DOHH2 (cell line): ENCODE data around the gene ITGB7.

ENCODE experiments used
- H3F3A ChIP-seq: fragments of 200-600 bp; sonication (generic), shearing (Covaris generic); 2 replicates; pipeline ENCODE4 v1.6.0; 2016; ENCODE audit warnings: antibody characterized with exemption, mild to moderate bottlenecking; ENCODE audit not compliant: control insufficient read depth, insufficient read depth
- H3K27ac ChIP-seq: fragments of 200-600 bp; sonication (generic); 2 replicates; pipeline ENCODE4 v1.5.1; 2014; ENCODE audit warnings: low read depth, mild to moderate bottlenecking, low read length, moderate library complexity
- H3K27me3 ChIP-seq: fragments of 200-600 bp; sonication (generic); 2 replicates; pipeline ENCODE4 v1.6.1; 2014; ENCODE audit warnings: mild to moderate bottlenecking, low read length, mixed read lengths; ENCODE audit not compliant: control insufficient read depth
- H3K36me3 ChIP-seq: fragments of 200-600 bp; sonication (generic); 2 replicates; pipeline ENCODE4 v1.6.1; 2014; ENCODE audit warnings: mild to moderate bottlenecking, low read length, moderate library complexity, mixed read lengths; ENCODE audit not compliant: control insufficient read depth
- H3K4me1 ChIP-seq: fragments of 200-600 bp; sonication (generic); 2 replicates; pipeline ENCODE4 v1.6.1; 2014; ENCODE audit warnings: mild to moderate bottlenecking, low read length, mixed read lengths; ENCODE audit not compliant: control insufficient read depth
- H3K4me2 ChIP-seq: fragments of 200-600 bp; sonication (generic); 2 replicates; pipeline ENCODE4 v1.6.0; 2014; ENCODE audit warnings: mild to moderate bottlenecking, low read length, moderate library complexity
- H3K4me3 ChIP-seq: fragments of 200-600 bp; sonication (generic); 2 replicates; pipeline ENCODE4 v1.5.1; 2014; ENCODE audit warnings: mild to moderate bottlenecking, low read length, mixed read lengths
- H3K79me2 ChIP-seq: fragments of 200-600 bp; sonication (generic); 2 replicates; pipeline ENCODE4 v1.6.1; 2014; ENCODE audit warnings: mild to moderate bottlenecking, low read length, mixed read lengths; ENCODE audit not compliant: control insufficient read depth
- H3K9me2 ChIP-seq: fragments of 200-600 bp; sonication (generic); replicated peaks from 2 replicates; pipeline ENCODE4 v1.6.1; 2014; ENCODE audit warnings: mild to moderate bottlenecking, low read length, mixed read lengths; ENCODE audit not compliant: control insufficient read depth
- H3K9me3 ChIP-seq: fragments of 200-600 bp; sonication (generic); 2 replicates; pipeline ENCODE4 v1.6.1; 2014; ENCODE audit warnings: antibody characterized with exemption, low read length, mixed read lengths; ENCODE audit not compliant: control insufficient read depth, insufficient read depth
- H4K20me1 ChIP-seq: fragments of 200-600 bp; sonication (generic); 2 replicates; pipeline ENCODE4 v1.6.0; 2014; ENCODE audit warnings: low read depth, mild to moderate bottlenecking, antibody characterized with exemption, low read length, moderate library complexity; ENCODE audit not compliant: control insufficient read depth, insufficient read depth
- CTCF ChIP-seq: fragments of 200-600 bp; sonication (generic); IDR thresholded peaks from one replicate; pipeline ENCODE4 v1.5.1; 2014; ENCODE audit warnings: antibody characterized with exemption, mild to moderate bottlenecking, low read depth, low read length; ENCODE audit not compliant: poor library complexity, severe bottlenecking
- EZH2phosphoT487 ChIP-seq: fragments of 200-600 bp; sonication (generic); IDR thresholded peaks from 2 replicates; pipeline ENCODE4 v1.6.1; 2017; ENCODE audit warnings: borderline replicate concordance, mild to moderate bottlenecking, antibody characterized with exemption, low read length, moderate library complexity, mixed read lengths

The ITGB7 gene

GRCh38 chr12:53232646-53233461, 25.8 kb upstream of the ITGB7 start:
- no peaks in the 10 kb centered on the region for H3K9me2 ChIP-seq
- TF ChIP-seq CTCF (no peak), EZH2phosphoT487 (no peak)
- H3K4me3 ChIP-seq = peak overlapping the region; percentile 73
- H3K79me2 ChIP-seq = no peaks in the 10 kb centered on the region
- H3K4me1 ChIP-seq = peaks cover 16% of the 10 kb centered on the region
- H3K9me3 ChIP-seq = no peaks in the 10 kb centered on the region
- no peaks in the 10 kb centered on the region for H4K20me1 ChIP-seq
- H3F3A ChIP-seq = 0 out of 2 replicates have a peak, but pooled peaks cover 2% of the 10 kb centered on the region
- H3K27me3 ChIP-seq = peaks cover 67% of the 10 kb centered on the region
- H3K4me2 ChIP-seq = peak overlapping the region; percentile 87
- H3K27ac ChIP-seq = no peak overlapping the region
- no peaks in the 10 kb centered on the region for H3K36me3 ChIP-seq

- Histone ChIP-seq H3K79me2 (no peaks in the 10 kb centered on the region), H3K4me1 (peaks cover 16% of the 10 kb centered on the region)
Observed at GRCh38 chr12:53231921-53232645, 25.0 kb upstream of the ITGB7 start, which contains the start of gene RARG. Gene RARG, minus strand, starts transcription at chr12:53232209. Its CDS starts 4,664 bp downstream, at chr12:53227545.

GRCh38 chr12:53231671-53231920, 24.5 kb upstream of the ITGB7 start:
- no peaks in the 10 kb centered on the region for H3K9me2 ChIP-seq
- no peaks in the 10 kb centered on the region for H3K9me3 ChIP-seq
- H3K4me1 ChIP-seq = peaks cover 16% of the 10 kb centered on the region
- H3K4me2 ChIP-seq = peak overlapping the region; percentile 78
- H3K36me3 ChIP-seq = no peaks in the 10 kb centered on the region
- peak overlapping the region; percentile 70 for H3K4me3 ChIP-seq
- no peaks in the 10 kb centered on the region for H4K20me1 ChIP-seq
- H3F3A ChIP-seq = 0 out of 2 replicates have a peak, but pooled peaks cover 2% of the 10 kb centered on the region
- H3K27me3 ChIP-seq = peaks cover 56% of the 10 kb centered on the region
- TF ChIP-seq CTCF (no peak), EZH2phosphoT487 (no peak; the same call in 1 of the 2 replicates)
- no peaks in the 10 kb centered on the region for H3K79me2 ChIP-seq
- H3K27ac ChIP-seq = no peak overlapping the region

More at GRCh38 chr12:53231921-53232645, 25.0 kb upstream of the ITGB7 start, which contains the start of gene RARG:
- H3K4me3 ChIP-seq = peak within 1 kb of the TSS; percentile 73
- peaks cover 61% of the 10 kb centered on the region for H3K27me3 ChIP-seq
- no peaks in the 10 kb centered on the region for H3K9me3 ChIP-seq
- H3K4me2 ChIP-seq = peak within 1 kb of the TSS; percentile 87
- no peaks in the 10 kb centered on the region for H3K9me2 ChIP-seq
- 0 out of 2 replicates have a peak, but pooled peaks cover 2% of the 10 kb centered on the region for H3F3A ChIP-seq
- TF ChIP-seq CTCF (no peak), EZH2phosphoT487 (no peak)
- H3K36me3 ChIP-seq = no peaks in the 10 kb centered on the region
- H3K27ac ChIP-seq = no peak within 1 kb of the TSS
- H4K20me1 ChIP-seq = no peaks in the 10 kb centered on the region
